GM12891 (cell line): ENCODE results near the gene AGPAT4.

Experiments
- POLR2AphosphoS5 ChIP-seq: IDR thresholded peaks from 2 replicates; pipeline ENCODE4 v1.6.1; 2011; ENCODE audit warnings: low read depth, low read length, control low read depth
- TAF1 ChIP-seq: IDR thresholded peaks from 2 replicates; pipeline ENCODE4 v1.6.1; 2011; ENCODE audit warnings: low read depth, low read length, control low read depth

- no peak for TF ChIP-seq POLR2AphosphoS5
- no peak for TF ChIP-seq TAF1
Measured at GRCh38 chr6:161082215-161082614, 191.6 kb downstream of the AGPAT4 start.
